GM18517 (cell line): ENCODE measurements around the gene LSM8.
A peak's percentile ranks its signal among the peaks of the same experiment; 100 is the strongest.
"Not testable (repeated sequence)": the region's sequence is repeated elsewhere in the genome, so short reads cannot be mapped to it uniquely, and the experiment has no call there.

ENCODE experiments used
- ATAC-seq: cut with Tn5 transposase; IDR thresholded peaks from one replicate; pipeline ENCODE4 v1.9.1; 2021; ENCODE audit warnings: mild to moderate bottlenecking, moderate library complexity; ENCODE audit not compliant: unreplicated experiment

LSM8 gene

DNA sequence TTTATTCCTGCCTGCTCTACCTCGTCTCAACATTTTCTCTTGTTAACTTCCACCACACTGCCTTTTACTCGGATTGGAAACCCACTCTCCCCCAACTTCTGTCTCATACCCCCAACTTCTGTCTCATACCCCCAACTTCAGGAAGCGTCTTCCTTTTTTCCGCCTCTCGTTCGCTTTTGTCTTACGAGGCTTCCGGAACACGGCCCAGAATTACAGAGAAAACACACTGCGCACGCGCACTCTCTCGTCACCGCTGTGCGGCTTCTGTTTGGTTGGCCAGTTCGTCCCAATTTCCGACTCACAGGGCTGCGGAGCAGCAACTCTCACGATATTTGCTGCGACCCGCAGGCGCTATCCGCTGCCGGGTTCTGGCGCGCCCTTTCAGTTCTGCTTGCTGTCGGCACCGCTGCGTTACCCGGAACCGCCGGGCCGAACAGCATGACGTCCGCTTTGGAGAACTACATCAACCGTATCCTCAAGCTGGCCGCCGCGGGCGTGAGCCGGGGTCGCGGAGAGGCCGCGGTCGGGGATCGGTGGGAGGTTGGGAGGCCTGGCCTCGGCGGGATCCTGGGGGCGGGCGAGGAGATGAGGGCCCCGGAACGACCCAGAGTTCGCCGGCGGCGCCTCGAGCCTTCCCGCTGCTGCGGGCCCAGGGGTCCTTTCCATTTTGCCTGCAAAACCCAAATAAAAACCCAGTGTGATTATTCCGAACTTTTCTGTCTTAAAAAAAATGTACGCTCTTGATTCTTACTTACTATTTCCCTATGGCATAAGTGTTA, at the start of gene LSM8:
Gene LSM8, plus strand, starts transcription at position 379 of the 779 bp plus-strand sequence. Its CDS starts 60 bp downstream, at position 439.
- peak; percentile 93 for ATAC-seq

DNA sequence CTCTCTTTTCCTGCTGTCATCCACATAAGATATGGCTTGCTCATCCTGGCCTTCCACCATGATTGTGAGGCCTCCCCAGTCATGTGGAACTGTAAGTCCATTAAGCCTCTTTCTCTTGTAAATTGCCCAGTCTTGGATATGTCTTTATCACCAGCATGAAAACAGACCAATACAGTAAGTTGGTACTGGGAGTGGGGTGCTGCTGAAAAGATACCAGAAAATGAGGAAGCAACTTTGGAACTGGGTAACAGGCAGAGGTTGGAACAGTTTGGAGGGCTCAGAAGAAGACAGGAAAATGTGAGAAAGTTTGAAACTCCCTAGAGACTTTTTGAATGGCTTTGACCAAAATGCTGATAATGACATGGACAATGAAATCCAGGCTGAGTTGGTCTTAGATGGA, 49.5 kb upstream of the LSM8 start:
- ATAC-seq = not testable (repeated sequence)

DNA sequence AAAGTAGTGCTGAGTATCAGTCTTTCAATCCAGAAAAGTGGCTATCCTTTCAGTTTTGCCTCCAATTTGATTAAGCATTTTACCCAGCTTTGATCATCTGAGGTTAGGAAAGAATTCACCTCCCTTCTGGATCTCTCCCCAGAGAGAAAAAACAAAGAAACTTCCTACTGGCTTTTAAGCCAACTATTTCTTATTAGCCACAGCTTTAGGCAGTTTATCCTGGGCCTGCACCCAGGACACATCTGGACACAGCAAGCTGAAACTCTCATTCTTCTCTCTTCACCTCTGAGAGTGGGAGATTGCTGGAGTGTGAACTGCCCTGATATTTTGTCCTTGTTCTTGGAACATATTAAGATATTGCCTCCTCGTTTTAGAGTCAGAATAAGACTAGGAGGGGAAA, 43.5 kb upstream of the LSM8 start:
- ATAC-seq = no peak

DNA sequence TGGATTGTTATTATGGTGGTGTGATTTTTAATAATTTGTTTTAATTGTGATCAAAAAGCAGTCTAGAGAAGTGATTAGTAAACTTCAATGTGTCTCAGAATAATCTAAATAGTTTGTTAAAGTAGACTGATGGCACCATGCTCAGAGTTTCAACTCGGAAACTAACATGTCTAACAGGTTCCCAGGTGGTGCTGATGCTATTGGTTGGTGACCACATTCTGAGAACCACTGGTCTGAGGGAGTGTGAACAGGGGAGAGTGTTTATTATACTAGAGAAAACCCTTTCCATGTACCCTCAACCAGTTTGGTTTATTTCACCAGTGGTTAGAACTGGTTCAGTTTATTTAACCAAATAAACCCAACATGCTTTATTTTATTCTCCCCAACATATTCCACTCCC, 42.0 kb upstream of the LSM8 start:
- ATAC-seq = no peak

DNA sequence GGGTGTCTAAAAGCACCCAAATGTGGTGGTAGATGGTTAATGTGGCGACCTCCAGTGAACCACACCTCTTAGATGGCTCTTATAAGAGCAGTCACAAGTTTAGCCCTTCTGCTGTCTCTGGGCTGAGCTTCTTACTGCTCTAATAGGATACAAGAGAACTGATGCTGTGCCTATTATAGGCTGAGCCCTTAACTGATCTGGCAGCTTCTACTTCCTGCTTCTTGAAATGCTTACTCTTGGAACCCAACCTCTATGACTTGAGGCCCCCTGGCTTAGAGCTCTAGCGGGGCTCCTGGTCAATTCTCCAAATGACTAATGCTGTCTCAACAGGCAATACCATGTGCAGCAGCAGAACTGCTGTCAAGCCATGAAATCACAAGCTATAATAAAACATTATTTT, 35.0 kb upstream of the LSM8 start:
- ATAC-seq = no peak

DNA sequence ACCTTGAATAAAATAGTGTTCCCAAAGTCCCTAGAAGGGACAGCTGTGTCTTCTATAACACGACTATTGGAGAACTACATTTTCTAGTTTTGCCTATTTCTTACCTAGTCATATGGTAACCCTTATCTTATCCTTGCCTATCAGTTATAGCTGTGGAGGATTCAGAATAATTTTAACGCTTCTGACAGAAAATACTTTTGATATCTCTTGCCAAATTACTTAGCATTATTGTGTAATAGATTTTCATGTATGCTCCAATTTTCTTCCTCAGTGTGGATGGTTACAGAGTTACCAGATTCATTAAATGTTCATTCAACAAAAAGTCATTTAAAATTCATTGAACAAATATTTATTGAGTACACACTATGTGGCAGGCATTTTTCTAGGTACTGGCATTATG, 34.6 kb upstream of the LSM8 start:
- ATAC-seq = no peak

DNA sequence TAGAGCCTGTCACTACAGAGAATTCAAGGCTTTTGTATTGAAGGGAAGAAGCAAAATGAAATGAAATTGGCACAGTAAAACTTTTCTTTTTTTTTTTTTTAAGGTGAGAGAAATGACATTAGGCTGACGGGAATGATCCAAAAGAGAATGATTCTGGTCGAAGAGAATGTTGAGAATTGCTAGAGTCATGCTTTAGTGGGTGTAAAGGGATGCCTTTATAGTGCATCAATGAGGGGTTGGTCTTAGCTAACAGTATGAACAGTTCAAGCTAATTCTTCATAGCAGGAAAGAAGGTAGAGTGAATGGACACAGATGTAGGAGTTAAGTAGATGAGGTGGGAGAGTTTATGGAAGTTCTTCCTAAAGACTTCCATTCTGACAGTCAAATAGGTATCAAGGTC, 32.3 kb upstream of the LSM8 start:
- ATAC-seq = no peak

DNA sequence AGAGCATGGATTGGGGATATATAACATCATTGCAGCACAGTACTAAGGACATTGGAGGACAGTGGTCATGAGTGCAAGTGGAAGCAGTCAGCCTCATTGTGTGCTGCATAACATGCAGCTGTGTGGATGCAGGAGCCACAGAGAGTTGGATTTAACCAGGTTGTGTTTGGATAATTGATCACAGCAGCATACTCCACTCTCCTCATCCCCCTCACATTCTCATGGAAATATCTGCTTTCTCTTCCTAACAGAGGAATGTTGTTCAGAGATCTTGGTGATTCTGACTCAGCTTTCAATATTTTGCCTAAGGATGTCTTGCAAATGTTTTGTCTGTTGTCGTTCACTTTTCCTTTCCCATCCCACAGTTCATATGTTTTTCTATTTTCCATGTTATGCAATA, 31.8 kb upstream of the LSM8 start:
- no peak for ATAC-seq

DNA sequence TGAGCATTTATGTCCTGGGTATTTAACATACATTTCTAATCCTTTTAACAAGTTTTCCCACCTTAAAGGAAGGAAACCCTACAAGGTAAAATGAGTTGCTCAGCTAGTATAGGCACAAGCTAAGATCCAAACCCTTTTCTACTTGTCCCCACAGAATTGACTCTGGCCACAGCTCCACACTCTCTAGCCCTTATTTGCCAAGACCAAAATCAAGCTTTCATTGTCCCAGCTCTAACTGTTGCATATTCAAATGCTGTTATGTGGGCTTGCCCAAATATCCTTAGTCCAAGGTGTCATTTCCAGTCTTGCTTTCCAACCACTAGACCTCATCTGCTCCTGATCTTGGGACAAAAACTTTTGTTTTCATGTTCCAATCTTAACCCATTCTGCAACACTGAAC, 31.3 kb upstream of the LSM8 start:
- no peak for ATAC-seq

DNA sequence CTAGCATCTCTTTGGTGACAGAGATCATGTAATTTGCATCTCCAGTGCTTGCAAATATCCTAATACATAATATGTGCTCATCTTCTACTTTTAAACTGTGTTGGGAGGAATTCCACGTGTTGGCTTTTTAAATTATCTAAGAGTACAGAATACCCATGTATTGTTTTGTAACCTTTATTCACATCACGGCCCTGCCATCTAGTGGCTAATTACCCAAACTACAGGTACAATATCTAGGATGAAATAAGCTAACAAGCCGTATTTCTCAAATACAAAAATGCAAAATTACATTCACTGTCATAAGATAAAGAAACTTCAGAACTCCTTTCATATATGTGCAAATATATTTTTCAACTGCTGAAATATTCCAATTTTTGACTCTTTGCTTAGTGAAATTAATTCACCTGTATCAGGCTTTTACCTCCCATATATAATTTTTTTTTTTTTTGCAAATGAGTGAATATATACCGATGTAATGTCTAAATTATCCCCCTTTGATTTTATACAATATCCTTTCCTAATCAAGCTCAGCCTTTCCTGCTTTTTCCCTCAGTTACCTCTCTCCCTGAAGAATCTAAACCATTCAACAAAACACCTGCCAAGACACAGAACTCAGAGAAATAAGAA, 30.3 kb upstream of the LSM8 start:
- peak; percentile 72 for ATAC-seq

DNA sequence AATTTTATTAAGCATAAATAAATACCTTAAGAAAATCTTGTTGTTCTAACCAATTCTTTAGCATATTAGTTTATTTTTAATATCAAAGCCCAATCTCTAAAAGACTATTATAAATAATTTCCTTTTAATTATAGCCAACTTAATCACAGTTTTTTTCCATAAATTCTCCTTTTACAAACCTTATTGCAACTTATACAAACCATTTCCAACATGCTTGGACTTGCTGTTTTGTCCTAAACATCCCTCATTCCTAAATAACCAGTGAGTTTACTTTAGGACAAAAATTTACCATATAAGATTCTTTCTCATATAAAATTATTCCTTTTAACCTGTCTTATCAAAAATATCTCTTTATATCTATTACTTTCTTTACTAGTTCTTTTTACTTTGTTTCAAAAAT, 25.2 kb upstream of the LSM8 start:
- no peak for ATAC-seq

DNA sequence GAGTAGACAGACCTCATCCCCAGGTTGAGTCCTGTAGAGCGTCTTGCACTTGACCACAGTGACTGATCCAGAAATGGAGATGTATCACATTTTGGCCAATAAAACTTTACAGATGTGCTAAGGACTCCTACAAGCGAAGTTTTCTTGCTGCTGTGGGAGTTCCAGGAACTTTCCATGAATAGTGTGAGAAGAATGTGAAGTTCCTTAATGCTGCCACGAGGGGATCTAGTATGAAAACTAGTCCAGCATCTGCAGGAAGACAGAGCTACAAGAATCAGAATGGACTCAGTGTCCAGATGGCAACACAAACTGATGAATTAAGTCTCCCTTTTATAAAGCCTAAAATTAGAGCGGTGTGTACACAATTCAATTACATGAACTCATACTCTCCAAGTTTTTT, 14.8 kb upstream of the LSM8 start:
- ATAC-seq = no peak

DNA sequence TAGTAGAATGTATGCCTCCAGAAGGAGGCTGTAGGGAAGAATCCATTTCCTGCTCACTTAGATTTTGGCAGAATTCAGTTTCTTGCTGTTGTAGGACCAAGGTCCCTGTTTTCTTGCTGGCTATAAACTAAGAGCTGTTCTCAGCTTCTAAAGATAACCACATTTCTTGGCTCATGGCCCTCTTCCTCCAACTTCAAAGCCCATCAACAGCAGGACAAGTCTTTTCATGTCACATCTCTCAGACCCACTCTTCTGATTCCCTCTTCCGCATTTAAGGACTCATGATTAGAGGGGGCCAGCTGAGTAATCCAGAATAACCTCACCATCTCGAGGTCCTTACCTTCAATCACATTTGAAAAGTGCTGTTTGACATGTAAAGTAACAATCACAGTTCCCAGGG, 8.2 kb upstream of the LSM8 start:
- ATAC-seq = no peak

DNA sequence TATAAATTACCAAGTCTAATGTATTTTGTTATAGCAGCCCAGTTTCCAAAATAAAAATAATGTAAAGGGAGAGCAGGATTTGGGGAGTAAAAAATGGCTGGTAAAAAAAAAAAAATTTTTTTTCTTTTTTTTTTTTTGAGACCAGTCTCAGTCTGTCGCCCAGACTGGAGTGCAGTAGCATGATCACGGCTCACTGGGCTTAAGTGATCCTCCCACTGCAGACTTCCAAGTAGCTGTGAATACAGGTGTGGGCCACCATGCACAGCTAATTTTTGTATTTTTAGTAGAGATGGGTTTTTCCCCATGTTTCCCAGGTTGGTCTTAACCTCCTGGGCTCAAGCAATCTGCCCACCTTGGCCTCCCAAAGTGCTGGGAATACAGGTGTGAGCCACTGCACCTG, 4.8 kb upstream of the LSM8 start:
- no peak for ATAC-seq

DNA sequence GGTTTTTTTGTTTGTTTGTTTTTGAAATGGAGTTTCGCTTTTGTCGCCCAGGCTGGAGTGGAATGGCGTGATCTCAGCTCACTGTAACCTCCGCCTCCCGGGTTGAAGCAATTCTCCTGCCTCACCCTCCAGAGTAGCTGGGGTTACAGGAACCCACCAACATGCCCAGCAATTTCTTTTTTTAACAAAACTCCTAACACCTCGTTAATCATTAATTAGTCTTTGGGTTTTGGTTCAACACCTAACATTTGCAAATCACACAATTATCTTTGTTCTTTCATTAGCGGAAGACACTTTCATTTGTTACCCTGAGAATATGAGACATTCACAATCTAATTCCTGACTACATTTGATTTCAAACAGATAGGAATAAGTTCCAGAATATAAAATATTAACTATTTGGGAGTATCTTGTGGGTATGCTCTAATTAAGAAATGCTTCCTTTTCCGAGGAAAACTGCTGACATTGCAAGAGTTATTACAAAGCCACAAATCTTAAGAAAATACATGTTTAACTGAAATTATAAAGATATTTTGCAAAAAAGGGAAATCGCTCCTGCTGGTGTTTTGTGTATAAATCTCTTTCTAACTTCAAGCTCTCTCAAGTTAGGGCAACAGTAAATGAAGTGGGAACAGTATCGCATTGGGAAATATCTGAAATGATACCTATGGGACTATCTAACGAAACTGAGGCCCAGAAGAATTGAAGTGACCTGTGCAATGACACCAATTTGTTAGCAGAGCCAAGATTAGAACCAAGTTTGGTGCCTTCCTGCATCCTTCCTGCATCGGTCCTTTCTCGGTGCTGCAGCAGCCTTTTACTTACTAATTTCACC, 1.2 kb upstream of the LSM8 start:
- no peak for ATAC-seq

DNA sequence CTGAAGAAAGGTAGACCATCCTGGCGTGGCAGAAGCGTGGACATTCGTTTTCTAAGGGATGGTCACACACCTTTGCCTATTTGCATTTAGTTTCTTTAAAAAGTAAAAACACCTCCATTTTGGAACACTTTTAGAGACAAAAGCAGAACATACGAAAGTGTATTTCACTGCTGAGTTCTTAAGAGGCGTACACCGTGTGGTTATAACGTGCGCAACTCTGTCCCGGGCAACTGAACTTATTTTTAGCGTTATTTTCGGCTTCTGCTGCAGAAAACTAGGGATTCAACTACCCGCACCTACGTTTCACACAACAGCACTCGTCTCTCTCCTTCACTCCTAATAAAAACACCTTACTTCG, 557 bp upstream of the LSM8 start:
- peak; percentile 0 for ATAC-seq

DNA sequence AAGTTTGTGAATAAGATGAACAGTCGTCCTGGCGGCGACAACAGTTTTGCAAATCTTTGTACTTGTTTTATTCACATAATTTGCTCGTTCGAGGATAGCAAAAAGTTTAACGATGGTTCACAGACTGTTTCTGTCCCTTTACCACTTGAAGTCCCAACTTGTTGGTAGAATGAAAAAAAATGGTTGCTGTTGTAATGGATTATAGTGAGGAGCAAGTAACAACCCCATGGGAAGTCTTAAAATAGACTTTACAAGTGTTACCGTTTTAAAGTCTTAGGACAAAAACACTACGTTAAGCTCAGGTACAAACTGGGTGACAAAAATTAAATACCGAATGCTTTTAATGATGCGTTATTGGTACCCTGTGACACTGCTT, 589 bp downstream of the LSM8 start:
- ATAC-seq = no peak

DNA sequence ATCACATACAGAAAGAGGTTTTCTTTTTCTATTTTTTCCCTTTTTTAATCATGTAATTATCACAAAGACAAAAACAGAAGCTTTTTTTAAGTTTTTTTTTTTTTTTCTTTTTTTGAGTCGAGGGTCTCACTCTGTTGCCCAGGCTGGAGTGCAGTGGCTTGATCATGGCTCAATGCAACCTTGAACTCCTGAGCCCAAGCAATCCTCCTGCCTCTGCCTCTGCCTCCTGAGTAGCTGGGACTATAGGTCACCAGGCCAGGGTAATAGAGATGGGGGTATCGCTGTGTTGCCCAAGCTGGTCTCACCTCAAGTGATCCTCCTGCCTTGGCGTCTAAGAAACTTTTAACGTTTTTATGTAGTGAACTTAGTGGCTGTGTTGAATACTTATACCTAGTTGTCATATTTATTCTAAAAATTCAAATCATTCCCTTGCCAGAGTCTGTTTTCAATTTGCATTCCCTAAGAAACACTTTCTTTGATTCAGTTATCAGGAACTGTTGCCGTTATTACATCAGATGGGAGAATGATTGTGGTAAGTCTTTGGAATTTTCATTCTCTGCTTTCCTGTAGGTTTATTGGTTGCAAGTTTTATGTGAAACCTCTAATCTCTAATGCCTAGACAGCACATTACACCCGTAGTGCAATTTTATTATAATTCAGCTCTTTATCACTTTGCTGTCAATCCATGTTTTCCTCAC, 1.3 kb downstream of the LSM8 start:
- no peak for ATAC-seq

DNA sequence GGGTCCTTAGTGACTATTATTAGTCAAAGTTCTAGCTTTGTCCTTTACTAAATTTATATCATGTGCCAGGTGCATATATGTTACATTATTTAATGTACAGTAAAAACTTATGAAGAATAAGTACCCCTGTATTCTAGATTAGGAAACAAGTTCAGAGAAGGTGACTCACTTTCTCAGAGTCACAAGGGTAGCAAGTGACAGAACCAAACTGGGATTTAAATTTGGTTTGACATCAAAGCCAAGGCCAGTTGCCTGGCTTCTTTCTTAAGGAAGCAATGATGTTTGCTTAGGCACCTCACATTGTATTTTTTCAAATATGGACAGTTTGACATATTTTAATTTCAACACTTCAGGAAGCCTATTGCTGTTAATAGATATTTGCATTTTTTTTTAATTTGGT, 2.5 kb downstream of the LSM8 start:
- no peak for ATAC-seq

DNA sequence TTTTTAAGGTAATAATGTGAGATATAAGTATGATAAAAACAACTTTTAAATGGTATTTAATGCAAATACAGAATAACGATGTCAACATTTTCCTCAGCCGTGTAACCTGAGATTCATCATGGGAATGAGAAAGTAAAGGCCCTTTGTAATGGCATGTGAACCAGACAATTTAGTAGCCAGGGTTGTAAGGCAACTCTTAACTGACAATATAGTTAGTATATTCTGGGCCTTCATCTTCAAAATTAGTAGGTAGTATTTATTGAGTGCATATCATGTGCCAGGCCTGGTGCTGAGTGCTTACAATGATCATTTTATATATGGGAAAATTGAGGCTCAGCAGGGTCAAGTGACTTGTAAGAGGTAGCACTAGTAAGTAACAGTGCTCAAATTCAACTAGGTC, 10.6 kb downstream of the LSM8 start:
- no peak for ATAC-seq

DNA sequence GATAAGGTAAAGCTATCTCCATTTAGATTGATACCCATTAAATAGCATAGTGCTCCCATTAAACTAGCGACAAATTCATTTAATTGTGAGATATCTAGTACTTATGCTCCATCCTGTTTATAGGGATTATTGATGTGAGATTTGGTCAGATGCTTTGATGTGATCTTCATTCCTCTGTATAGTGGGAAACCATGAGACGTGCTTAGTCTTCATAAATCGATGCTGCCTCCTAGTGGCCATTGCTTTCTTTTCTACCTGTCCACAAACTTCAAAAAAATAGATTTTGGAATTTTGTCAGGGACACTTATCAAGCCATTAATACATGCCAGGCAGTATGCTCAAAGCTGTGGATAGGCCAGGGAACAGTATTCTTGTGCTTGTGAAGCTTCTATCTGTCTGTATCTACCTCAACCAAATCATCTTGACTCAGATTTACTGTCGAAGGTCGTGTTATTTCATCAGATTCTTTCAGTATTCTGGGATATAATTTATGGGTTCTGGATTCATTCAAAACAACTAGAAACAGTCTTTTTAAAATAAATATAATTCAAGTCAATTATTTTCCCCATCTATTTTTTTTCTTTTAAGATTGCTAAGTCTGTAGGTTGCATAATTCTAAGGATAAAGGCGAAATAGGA, 12.0 kb downstream of the LSM8 start:
- ATAC-seq = peak; percentile 84
